Skeletal muscle tissue (tissue), 4 donors: Measurements from ENCODE around the gene DUSP7. TPM values are rescaled to one million over a fixed set of nuclear protein-coding genes. Genes with fewer than 3 reads are reported as not detected.

ENCODE experiments used
- H3K27ac ChIP-seq: one replicate; pipeline ENCODE4 v1.7.0; 2013; ENCODE audit warnings: mild to moderate bottlenecking, low read depth, low read length, inconsistent platforms
- H3K27me3 ChIP-seq, 3 donors: one replicate each; pipeline ENCODE4 v1.7.0; 2013; ENCODE audit warnings: low read length in 3 of 3; ENCODE audit not compliant: control insufficient read depth in 3 of 3, insufficient read depth in 3 of 3
- H3K36me3 ChIP-seq, 3 donors: one replicate each; pipeline ENCODE4 v1.7.0; 2013; ENCODE audit warnings: low read length in 3 of 3; ENCODE audit not compliant: control insufficient read depth in 3 of 3, insufficient read depth in 3 of 3
- H3K4me1 ChIP-seq, 3 donors: one replicate each; pipeline ENCODE4 v1.7.0; 2013; ENCODE audit warnings: low read length in 3 of 3, mild to moderate bottlenecking in 3 of 3; ENCODE audit not compliant: control insufficient read depth in 3 of 3, insufficient read depth in 3 of 3
- H3K4me3 ChIP-seq, 3 donors: one replicate each; pipeline ENCODE4 v1.7.0; 2013; ENCODE audit warnings: low read length in 3 of 3
- H3K9ac ChIP-seq, 3 donors: one replicate each; pipeline ENCODE4 v1.7.0; 2013; ENCODE audit warnings: low read length in 3 of 3, mild to moderate bottlenecking in 3 of 3, moderate library complexity in 2 of 3, low read depth in 1 of 3
- H3K9me3 ChIP-seq, 3 donors: one replicate each; pipeline ENCODE4 v1.7.0; 2013; ENCODE audit warnings: low read length in 3 of 3; ENCODE audit not compliant: control insufficient read depth in 3 of 3
- total RNA-seq: library from RNA; depleted of rRNA; stranded (reverse); fragments of >200 nt; gene quantifications from one replicate; pipeline ENCODE4 v1.2.3, GENCODE V29; 2014
- donor health status: Osteomylitis.

The DUSP7 gene
- total RNA-seq, 1 donor from 2014 or later, result 5.2 TPM

- Histone ChIP-seq H3K27ac (no peak overlapping the region), H3K36me3 (no peaks in the 10 kb centered on the region), H3K27me3 (no peaks in the 10 kb centered on the region), H3K9me3 (no peaks in the 10 kb centered on the region), H3K4me3 (no peak overlapping the region), H3K4me1 (peaks cover 41 to 53% (median 49%) of the 10 kb centered on the region in 3 donors), H3K9ac (no peak overlapping the region)
Observed at GRCh38 chr3:52031896-52032295, 24.5 kb downstream of the DUSP7 start.

DNA sequence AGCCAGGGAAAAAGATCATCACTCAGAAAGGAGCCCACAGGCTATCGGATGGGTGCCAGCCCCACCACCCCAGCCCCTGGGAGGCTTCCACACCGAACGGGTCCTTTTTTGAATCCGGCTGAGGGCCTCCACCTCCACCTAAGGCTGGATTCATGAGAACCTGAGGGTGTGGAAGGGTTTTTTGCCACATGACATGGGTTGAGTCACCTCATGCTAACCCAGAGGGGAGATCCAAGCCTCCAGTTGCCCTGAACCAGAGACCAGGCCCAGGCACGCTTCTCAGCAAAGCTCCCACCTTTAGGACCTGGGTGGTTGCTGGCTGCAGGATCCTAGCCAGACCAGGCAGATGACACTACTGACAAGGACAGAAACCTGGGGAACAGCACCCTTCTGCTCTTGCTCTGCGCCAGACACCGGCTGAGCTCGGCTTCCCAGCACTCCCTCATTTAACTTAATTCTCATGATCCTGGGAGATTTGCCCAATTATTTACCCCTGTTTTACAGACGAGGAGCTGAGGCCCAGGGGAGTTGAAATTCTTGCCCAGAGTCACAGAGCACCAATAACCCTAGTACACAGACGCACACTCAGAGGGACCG lies 25.6 kb downstream of the DUSP7 start:
- peak overlapping the region; percentile 25 for H3K27ac ChIP-seq
- H3K9me3 ChIP-seq, result no peaks in the 10 kb centered on the region
- H3K4me1 ChIP-seq, result peaks cover 49 to 61% (median 57%) of the 10 kb centered on the region in 3 donors
- H3K4me3 ChIP-seq, result no peak overlapping the region
- peak overlapping the region in 2 of 3 donors; percentile 33 to 54 for H3K9ac ChIP-seq
- no peaks in the 10 kb centered on the region for H3K36me3 ChIP-seq
- no peaks in the 10 kb centered on the region for H3K27me3 ChIP-seq

DNA sequence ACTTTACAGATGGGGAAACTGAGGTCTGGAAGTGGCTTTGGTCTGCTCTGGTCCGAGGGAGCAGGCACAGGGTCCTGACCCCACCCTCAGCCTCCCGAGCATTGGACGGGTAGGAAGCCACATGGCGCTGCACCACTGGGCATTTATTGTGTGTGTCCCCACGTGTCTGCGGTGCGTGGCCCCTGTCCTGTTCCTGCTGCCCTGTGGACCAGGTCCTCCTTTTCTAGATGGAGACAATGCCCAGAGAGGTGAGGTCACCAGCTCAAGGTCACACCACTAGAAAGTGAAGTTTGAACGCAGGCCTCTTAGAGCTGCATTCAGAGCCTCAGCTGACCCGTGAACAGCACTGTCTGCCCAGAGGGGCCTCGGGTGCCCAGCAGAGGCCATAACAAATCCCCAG lies 26.8 kb downstream of the DUSP7 start:
- Histone ChIP-seq H3K9me3 (no peaks in the 10 kb centered on the region), H3K4me1 (peaks cover 60 to 73% (median 70%) of the 10 kb centered on the region in 3 donors), H3K27ac (peak overlapping the region; percentile 28), H3K9ac (peak overlapping the region in 2 of 3 donors; percentile 57 to 66), H3K4me3 (no peak overlapping the region), H3K36me3 (no peaks in the 10 kb centered on the region), H3K27me3 (no peaks in the 10 kb centered on the region)

DNA sequence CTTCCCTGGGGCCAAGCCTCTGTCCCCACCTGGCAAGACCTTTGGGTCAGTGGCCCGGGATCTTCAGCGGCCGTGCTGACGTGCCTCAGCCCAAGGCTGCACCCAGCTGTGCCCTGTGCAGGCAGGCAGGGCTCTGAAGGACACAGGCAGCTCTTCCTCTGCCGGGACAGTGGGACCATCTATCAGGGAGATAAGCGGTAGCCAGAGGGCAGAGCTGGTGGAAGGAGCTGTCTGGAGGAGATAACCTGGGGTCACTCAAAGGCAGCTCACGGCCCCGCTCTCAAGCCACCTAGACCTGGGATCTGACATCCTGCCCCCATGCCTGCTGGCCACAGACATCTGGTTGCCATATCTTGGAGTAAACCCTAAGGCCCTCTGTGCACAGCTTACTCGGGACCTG lies 27.3 kb downstream of the DUSP7 start:
- peak overlapping the region in 2 of 3 donors; percentile 57 to 66 for H3K9ac ChIP-seq
- peak overlapping the region; percentile 28 for H3K27ac ChIP-seq
- H3K4me1 ChIP-seq, result peaks cover 65 to 78% (median 74%) of the 10 kb centered on the region in 3 donors

DNA sequence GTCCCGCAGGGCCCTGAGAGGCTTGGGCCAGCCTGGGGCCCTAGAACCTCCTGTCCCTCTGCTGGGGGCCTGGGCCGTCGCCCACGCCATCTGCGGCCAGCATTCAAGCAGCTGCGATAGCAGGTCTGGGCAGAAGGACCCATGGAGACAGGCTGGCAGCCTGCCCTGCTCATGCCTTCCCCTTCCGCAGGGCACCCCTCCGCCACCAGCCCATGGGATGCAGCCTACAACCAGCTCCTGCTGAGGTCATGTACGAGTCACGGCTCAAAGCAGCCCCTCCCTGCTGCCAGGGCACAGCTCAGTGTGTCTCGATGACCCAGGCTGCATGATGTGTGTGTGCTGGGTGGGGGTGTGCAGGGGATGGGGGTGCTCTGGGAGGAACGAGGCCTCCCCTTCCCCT lies 27.8 kb downstream of the DUSP7 start:
- Histone ChIP-seq H3K36me3 (no peaks in the 10 kb centered on the region), H3K27ac (peak overlapping the region; percentile 52), H3K4me1 (peaks cover 69 to 82% (median 79%) of the 10 kb centered on the region in 3 donors), H3K9ac (peak overlapping the region in 2 of 3 donors; percentile 32 to 66), H3K9me3 (no peaks in the 10 kb centered on the region), H3K27me3 (no peaks in the 10 kb centered on the region), H3K4me3 (peak overlapping the region in 2 of 3 donors; percentile 43 to 45)

More for the DNA sequence above, 27.3 kb downstream of the DUSP7 start:
- Histone ChIP-seq H3K4me3 (peak overlapping the region in 2 of 3 donors; percentile 30 to 45), H3K36me3 (no peaks in the 10 kb centered on the region), H3K9me3 (no peaks in the 10 kb centered on the region), H3K27me3 (no peaks in the 10 kb centered on the region)

- H3K27ac ChIP-seq, result peak overlapping the region; percentile 95
- no peaks in the 10 kb centered on the region for H3K9me3 ChIP-seq
- peaks cover 78 to 87% (median 85%) of the 10 kb centered on the region in 3 donors for H3K4me1 ChIP-seq
- no peaks in the 10 kb centered on the region for H3K27me3 ChIP-seq
- H3K9ac ChIP-seq, result peak overlapping the region; percentile 40 to 89 (median 70)
- H3K36me3 ChIP-seq, result no peaks in the 10 kb centered on the region
- H3K4me3 ChIP-seq, result peak overlapping the region; percentile 24 to 65 (median 60)
Observed at GRCh38 chr3:52026041-52026440, 30.3 kb downstream of the DUSP7 start.

- H3K36me3 ChIP-seq, result no peaks in the 10 kb centered on the region
- H3K4me1 ChIP-seq, result peaks cover 80 to 88% (median 85%) of the 10 kb centered on the region in 3 donors
- no peaks in the 10 kb centered on the region for H3K9me3 ChIP-seq
- peak overlapping the region; percentile 95 for H3K27ac ChIP-seq
- no peaks in the 10 kb centered on the region for H3K27me3 ChIP-seq
- H3K4me3 ChIP-seq, result peak overlapping the region; percentile 24 to 65 (median 56)
- peak overlapping the region; percentile 0 to 89 (median 70) for H3K9ac ChIP-seq
Observed at GRCh38 chr3:52025453-52025852, 30.9 kb downstream of the DUSP7 start.

GRCh38 chr3:52024765-52025452 lies 31.5 kb downstream of the DUSP7 start:
- H3K4me3 ChIP-seq, result peak overlapping the region; percentile 77 to 89 (median 81)
- peak overlapping the region; percentile 95 for H3K27ac ChIP-seq
- H3K36me3 ChIP-seq, result no peaks in the 10 kb centered on the region
- no peaks in the 10 kb centered on the region for H3K27me3 ChIP-seq
- H3K9me3 ChIP-seq, result no peaks in the 10 kb centered on the region
- peaks cover 81 to 88% (median 85%) of the 10 kb centered on the region in 3 donors for H3K4me1 ChIP-seq
- H3K9ac ChIP-seq, result peak overlapping the region; percentile 70 to 89 (median 80)

GRCh38 chr3:52023860-52024764 lies 32.3 kb downstream of the DUSP7 start:
- peaks cover 80 to 88% (median 85%) of the 10 kb centered on the region in 3 donors for H3K4me1 ChIP-seq
- no peaks in the 10 kb centered on the region for H3K9me3 ChIP-seq
- H3K36me3 ChIP-seq, result no peaks in the 10 kb centered on the region
- no peaks in the 10 kb centered on the region for H3K27me3 ChIP-seq
- peak overlapping the region; percentile 95 for H3K27ac ChIP-seq
- peak overlapping the region; percentile 75 to 89 (median 80) for H3K9ac ChIP-seq
- peak overlapping the region; percentile 77 to 89 (median 81) for H3K4me3 ChIP-seq
